Lung (tissue), 12 donors: ENCODE results near the gene CFAP298. TPM values are rescaled to one million over a fixed set of nuclear protein-coding genes. Genes with fewer than 3 reads are reported as not detected.

Source experiments
- ATAC-seq: fragments of 200-7000 bp; cut with Tn5 transposase; one replicate; pipeline ENCODE4 v1.9.1; 2020; ENCODE audit warnings: moderate number of reproducible peaks; ENCODE audit not compliant: insufficient read depth, low FRiP score
- DNase-seq, 3 donors: peaks; one replicate each; pipeline ENCODE4 v3.0.0-alpha.2; 2013 to 2017
- H3K27ac ChIP-seq, 2 donors: one replicate each; pipeline ENCODE4 v1.5.1; 2013; ENCODE audit warnings: mild to moderate bottlenecking in 2 of 2, moderate library complexity in 2 of 2, control low read depth in 1 of 2, inconsistent platforms in 1 of 2, low read depth in 1 of 2, low read length in 1 of 2
- H3K27me3 ChIP-seq, 3 donors: one replicate each; pipeline ENCODE4 v1.5.1; 2013; ENCODE audit warnings: low read length in 2 of 3; ENCODE audit not compliant: control insufficient read depth in 3 of 3, insufficient read depth in 3 of 3
- H3K36me3 ChIP-seq, 4 donors: one replicate each; pipeline ENCODE4 v1.5.1; 2013; ENCODE audit warnings: low read length in 4 of 4, mild to moderate bottlenecking in 1 of 4, moderate library complexity in 1 of 4; ENCODE audit not compliant: control insufficient read depth in 4 of 4, insufficient read depth in 4 of 4
- H3K4me1 ChIP-seq, 5 donors: one replicate each; pipeline ENCODE4 v1.5.1; 2013; ENCODE audit warnings: low read length in 5 of 5, mild to moderate bottlenecking in 2 of 5, moderate library complexity in 1 of 5; ENCODE audit not compliant: control insufficient read depth in 5 of 5, insufficient read depth in 5 of 5
- H3K4me3 ChIP-seq: one replicate; pipeline ENCODE4 v1.5.1; 2013; ENCODE audit warnings: mild to moderate bottlenecking, control low read depth, moderate library complexity
- H3K9ac ChIP-seq, 2 donors: one replicate each; pipeline ENCODE4 v1.5.1; 2013; ENCODE audit warnings: low read length in 2 of 2, control low read depth in 1 of 2; ENCODE audit not compliant: insufficient read depth in 1 of 2
- H3K9me3 ChIP-seq, 4 donors: one replicate each; pipeline ENCODE4 v1.5.1; 2013; ENCODE audit warnings: low read length in 3 of 4, mild to moderate bottlenecking in 1 of 4, moderate library complexity in 1 of 4; ENCODE audit not compliant: control insufficient read depth in 4 of 4, insufficient read depth in 3 of 4
- CTCF ChIP-seq: IDR thresholded peaks from 2 replicates; pipeline ENCODE4 v1.5.1; 2012; ENCODE audit warnings: mild to moderate bottlenecking; ENCODE audit errors: control extremely low read depth, extremely low read depth
- WGBS, 2 donors: extraction: QIAGEN DNeasy Blood & Tissue Kit; methylation state at CpG; one replicate each; pipeline ENCODE4 v1.1.7; 2013; 5-methylcytosine and 5-hydroxymethylcytosine counted together
- polyA plus RNA-seq, 2 donors: library from polyadenylated mRNA; stranded (reverse); fragments of 200-250 nt; gene quantifications; one replicate each; pipeline ENCODE4 v1.2.1, GENCODE V29; 2013
- total RNA-seq, 2 donors: library from RNA; depleted of rRNA in 1 of 2; stranded (reverse); fragments of >200 nt in 1 of 2; gene quantifications; one replicate each; pipeline ENCODE4 v1.2.1, GENCODE V29; 2014 to 2021
- donor health status: control.
- donor health status: control.
- donor health status: Bipolar disorder and iron deficiency.
- donor health status: healthy.
- donor health status: DM: yes; HTN: yes; CAD: no.

CFAP298 gene
- total and polyA plus RNA-seq, 4 donors, result 27.6 to 61.2 (median 50.5) TPM

- H3K9me3 ChIP-seq, result peaks cover 0 to 2% (median 0%) of the 10 kb centered on the region in 4 donors
- H3K27me3 ChIP-seq, result no peaks in the 10 kb centered on the region
- TF ChIP-seq CTCF, result no peak
- H3K4me3 ChIP-seq, result no peak overlapping the region
- H3K36me3 ChIP-seq, result peaks cover 9 to 32% (median 22%) of the 10 kb centered on the region in 4 donors
- ATAC-seq (no peak), DNase-seq (no peak)
- WGBS, 2 donors, result 91 to 94% methylated on average over 8 of the region's 8 CpGs
- H3K9ac ChIP-seq, result no peak overlapping the region
- peaks cover 0 to 2% (median 0%) of the 10 kb centered on the region in 5 donors for H3K4me1 ChIP-seq
- no peak overlapping the region for H3K27ac ChIP-seq
These were observed 12.7 kb downstream of the CFAP298 start for GRCh38 chr21:32599526-32599925.

GRCh38 chr21:32599091-32599490, 13.1 kb downstream of the CFAP298 start:
- Histone ChIP-seq H3K27me3 (no peaks in the 10 kb centered on the region), H3K9ac (no peak overlapping the region), H3K4me1 (peaks cover 0 to 2% (median 0%) of the 10 kb centered on the region in 5 donors), H3K36me3 (peaks cover 9 to 28% (median 19%) of the 10 kb centered on the region in 4 donors), H3K27ac (no peak overlapping the region), H3K9me3 (peaks cover 0 to 2% (median 0%) of the 10 kb centered on the region in 4 donors), H3K4me3 (no peak overlapping the region)
- 79 to 91% methylated on average over 5 of the region's 5 CpGs for WGBS, 2 donors
- no peak for ATAC-seq
- no peak for DNase-seq
- TF ChIP-seq CTCF, result no peak

- no peak overlapping the region for H3K9ac ChIP-seq
- H3K27me3 ChIP-seq, result no peaks in the 10 kb centered on the region
- no peaks in the 10 kb centered on the region for H3K4me1 ChIP-seq
- H3K9me3 ChIP-seq, result peaks cover 0 to 2% (median 0%) of the 10 kb centered on the region in 4 donors
- H3K36me3 ChIP-seq, result peaks cover 3 to 13% (median 10%) of the 10 kb centered on the region in 4 donors
- WGBS, 2 donors, result 58 to 83% methylated on average over 6 of the region's 6 CpGs
- ATAC-seq (no peak), DNase-seq (no peak)
- H3K4me3 ChIP-seq, result no peak overlapping the region
- H3K27ac ChIP-seq, result no peak overlapping the region
- TF ChIP-seq CTCF, result no peak
These were observed 15.0 kb downstream of the CFAP298 start for GRCh38 chr21:32597205-32597604.

GRCh38 chr21:32595431-32595830, 16.7 kb downstream of the CFAP298 start:
- no peak for TF ChIP-seq CTCF
- WGBS, 2 donors, result 83 to 91% methylated on average over 11 of the region's 11 CpGs
- Histone ChIP-seq H3K4me1 (no peaks in the 10 kb centered on the region), H3K9me3 (no peaks in the 10 kb centered on the region), H3K27me3 (no peaks in the 10 kb centered on the region), H3K4me3 (no peak overlapping the region), H3K9ac (no peak overlapping the region), H3K27ac (no peak overlapping the region), H3K36me3 (peaks cover 0 to 8% (median 6%) of the 10 kb centered on the region in 4 donors)
- no peak for ATAC-seq
- DNase-seq, result no peak
